Fibroblast of peridontal ligament (primary cell): ENCODE results near the gene TNFSF18.

Source experiments
- DNase-seq: peaks from one replicate; pipeline ENCODE4 v3.0.0-alpha.2; 2010; ENCODE audit errors: extremely low read depth

TNFSF18 gene

GRCh38 chr1:173039626-173040025 is 11.1 kb downstream of the TNFSF18 start:
- no peak for DNase-seq

- DNase-seq = no peak
These were observed 11.7 kb downstream of the TNFSF18 start for GRCh38 chr1:173038875-173039554.

GRCh38 chr1:173024543-173024942 is 26.2 kb downstream of the TNFSF18 start:
- no peak for DNase-seq

- no peak for DNase-seq
These were observed 27.4 kb downstream of the TNFSF18 start for GRCh38 chr1:173023343-173023742.

- no peak for DNase-seq
These were observed 30.5 kb downstream of the TNFSF18 start for GRCh38 chr1:173020138-173020750.

- DNase-seq = no peak
These were observed 32.9 kb downstream of the TNFSF18 start for GRCh38 chr1:173017792-173018191.

GRCh38 chr1:173016419-173016818 is 34.3 kb downstream of the TNFSF18 start:
- no peak for DNase-seq

GRCh38 chr1:173015629-173016028 is 35.1 kb downstream of the TNFSF18 start:
- no peak for DNase-seq

- DNase-seq = no peak
These were observed 36.6 kb downstream of the TNFSF18 start for GRCh38 chr1:173014160-173014559.

GRCh38 chr1:173012126-173012525 is 38.6 kb downstream of the TNFSF18 start:
- no peak for DNase-seq

- DNase-seq = no peak
These were observed 41.1 kb downstream of the TNFSF18 start for GRCh38 chr1:173009597-173009996.

- DNase-seq = no peak
These were observed 45.4 kb downstream of the TNFSF18 start for GRCh38 chr1:173005196-173005864.

- DNase-seq = peak; percentile 86
These were observed 47.6 kb downstream of the TNFSF18 start for GRCh38 chr1:173002891-173003838.

GRCh38 chr1:172999349-172999748 is 51.4 kb downstream of the TNFSF18 start:
- DNase-seq = no peak

- DNase-seq = no peak
These were observed 52.8 kb downstream of the TNFSF18 start for GRCh38 chr1:172997941-172998361.

GRCh38 chr1:172993640-172994039 is 57.1 kb downstream of the TNFSF18 start:
- DNase-seq = peak; percentile 75

GRCh38 chr1:172991674-172992400 is 58.9 kb downstream of the TNFSF18 start:
- DNase-seq = no peak

GRCh38 chr1:172990598-172991215 is 60.0 kb downstream of the TNFSF18 start:
- peak; percentile 51 for DNase-seq
